HG02981 (cell line): ENCODE results near the gene TGFBI.

Experiments
- ATAC-seq: cut with Tn5 transposase; IDR thresholded peaks from one replicate; pipeline ENCODE4 v1.9.1; 2021; ENCODE audit warnings: mild to moderate bottlenecking, moderate library complexity; ENCODE audit not compliant: unreplicated experiment

The TGFBI gene

DNA sequence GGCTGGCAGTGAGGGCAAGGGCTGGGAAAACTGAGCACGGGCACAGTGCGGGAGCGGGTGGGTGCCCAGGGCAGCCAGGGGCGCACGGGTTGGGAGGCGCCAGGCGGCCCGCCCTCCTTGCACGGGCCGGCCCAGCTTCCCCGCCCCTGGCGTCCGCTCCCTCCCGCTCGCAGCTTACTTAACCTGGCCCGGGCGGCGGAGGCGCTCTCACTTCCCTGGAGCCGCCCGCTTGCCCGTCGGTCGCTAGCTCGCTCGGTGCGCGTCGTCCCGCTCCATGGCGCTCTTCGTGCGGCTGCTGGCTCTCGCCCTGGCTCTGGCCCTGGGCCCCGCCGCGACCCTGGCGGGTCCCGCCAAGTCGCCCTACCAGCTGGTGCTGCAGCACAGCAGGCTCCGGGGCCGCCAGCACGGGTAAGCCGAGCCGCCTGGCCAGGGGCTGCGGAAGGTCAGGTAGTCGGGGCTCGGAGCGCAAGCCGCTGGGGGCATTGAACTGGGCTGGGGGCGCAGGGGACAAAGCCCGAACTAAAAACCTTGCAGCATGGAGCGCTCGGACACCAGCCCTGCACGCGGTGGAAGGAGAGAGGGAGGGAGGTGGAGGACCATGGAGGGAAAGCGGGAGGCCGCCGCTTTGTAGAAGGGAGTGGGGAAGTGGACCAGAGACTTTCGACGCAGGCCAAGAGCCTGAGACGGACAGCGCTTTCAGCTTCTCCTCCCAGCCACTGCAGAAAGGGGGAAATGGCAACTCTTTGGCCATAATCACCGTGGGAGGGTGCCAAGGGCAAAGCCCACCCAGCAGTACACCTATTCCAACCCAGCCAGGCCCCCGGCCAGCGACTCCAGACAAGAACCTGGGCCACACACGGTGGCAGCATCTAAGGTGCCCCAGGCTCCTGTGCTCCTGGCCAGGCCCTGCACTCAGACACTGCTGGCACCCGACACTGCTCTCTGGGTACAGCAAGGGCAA, at the start of gene TGFBI:
TGFBI (plus strand) TSS at position 207 of the 961 bp plus-strand sequence; CDS start at position 275, 68 bp downstream.
- ATAC-seq: no peak

DNA sequence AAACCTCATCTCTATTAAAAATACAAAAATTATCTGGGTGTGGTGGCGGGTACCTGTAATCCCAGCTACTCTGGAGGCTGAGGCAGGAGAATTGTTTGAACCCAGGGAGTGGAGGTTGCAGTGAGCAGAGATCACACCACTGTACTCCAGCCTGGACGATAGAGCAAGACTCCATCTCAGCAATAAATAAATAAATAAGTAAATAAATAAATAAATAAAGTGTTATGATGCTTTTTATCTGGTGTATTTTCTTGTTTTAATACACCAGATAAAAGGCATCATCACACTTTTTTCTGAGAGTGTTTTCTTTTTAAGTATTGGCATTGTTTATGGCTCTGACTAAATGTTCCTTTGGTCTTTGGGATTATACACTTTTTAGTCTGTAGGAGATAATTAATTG, 49.8 kb upstream of the TGFBI start:
- no peak for ATAC-seq

DNA sequence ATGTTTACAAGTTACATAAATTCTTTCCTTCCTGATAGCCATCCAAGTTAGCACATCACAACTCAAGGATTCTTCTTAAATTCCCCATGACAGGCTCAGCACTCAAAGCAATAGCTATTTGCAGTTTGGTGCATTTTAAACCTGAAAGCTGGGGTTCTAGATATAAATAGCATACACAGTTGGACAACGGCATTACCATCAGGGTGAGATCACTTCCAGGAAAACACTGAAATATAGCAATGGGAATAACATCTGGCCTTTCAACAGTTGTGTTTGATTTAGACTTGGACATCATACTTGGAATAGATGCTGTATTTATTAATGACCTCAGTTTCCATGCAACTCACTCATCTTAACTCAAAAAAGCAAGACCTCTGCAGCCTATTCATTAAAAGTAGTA, 49.3 kb upstream of the TGFBI start:
- ATAC-seq: no peak

DNA sequence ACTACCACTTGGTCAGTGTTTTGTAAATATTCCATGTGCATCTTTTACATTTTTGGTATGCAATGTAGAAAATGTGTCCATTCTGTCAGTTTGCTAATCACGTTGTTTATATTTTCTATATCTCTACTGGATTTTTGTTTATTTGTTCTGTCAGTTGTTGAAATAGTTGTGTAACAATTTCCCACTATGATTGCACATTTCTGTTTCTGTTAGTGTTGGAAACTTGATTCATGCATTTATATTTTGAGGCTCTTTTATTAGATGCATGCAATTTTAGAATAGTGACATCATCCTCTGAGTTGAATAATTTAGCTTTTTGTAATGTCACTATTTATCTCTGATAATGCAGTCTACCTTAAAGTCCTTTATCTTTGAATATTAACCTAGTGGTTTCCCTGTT, 48.2 kb upstream of the TGFBI start:
- no peak for ATAC-seq

DNA sequence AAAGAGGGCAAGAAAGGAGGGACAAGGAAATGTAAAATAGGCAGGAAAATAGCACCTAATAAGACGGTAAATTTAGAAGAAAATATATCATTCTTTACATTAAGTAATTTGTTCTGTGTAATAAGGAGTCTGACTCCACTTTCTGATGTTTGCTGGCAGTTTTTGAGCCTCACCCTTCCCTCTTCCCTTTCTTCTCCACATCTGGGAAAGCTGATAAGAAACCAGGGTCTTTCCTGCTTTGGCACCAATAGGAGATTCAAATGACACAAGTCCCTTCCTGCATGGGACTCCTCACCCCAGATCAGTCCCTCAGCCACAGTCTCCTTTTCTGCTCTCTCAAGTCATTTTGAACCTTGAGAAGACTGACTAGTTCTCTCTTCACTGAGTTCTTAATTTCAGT, 42.8 kb upstream of the TGFBI start:
- ATAC-seq: no peak

DNA sequence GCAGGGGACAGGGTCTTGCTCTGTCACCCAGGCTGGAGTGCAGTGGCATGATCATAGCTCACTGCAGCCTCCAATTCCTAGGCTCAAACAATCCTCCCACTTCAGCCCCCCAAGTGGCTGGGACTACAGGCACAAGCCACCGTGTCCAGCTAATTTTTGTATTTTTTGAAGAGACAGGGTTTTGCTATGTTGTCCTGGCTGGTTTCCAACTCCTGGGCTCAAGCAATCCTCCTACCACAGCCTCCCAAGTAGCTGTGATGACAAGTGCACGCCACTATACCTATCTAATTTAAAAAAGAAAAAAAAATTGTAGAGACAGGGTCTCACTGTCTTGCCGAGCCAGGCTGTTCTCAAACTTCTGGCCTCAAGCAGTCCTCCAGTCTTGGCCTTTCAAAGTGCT, 42.4 kb upstream of the TGFBI start:
- ATAC-seq: no peak

DNA sequence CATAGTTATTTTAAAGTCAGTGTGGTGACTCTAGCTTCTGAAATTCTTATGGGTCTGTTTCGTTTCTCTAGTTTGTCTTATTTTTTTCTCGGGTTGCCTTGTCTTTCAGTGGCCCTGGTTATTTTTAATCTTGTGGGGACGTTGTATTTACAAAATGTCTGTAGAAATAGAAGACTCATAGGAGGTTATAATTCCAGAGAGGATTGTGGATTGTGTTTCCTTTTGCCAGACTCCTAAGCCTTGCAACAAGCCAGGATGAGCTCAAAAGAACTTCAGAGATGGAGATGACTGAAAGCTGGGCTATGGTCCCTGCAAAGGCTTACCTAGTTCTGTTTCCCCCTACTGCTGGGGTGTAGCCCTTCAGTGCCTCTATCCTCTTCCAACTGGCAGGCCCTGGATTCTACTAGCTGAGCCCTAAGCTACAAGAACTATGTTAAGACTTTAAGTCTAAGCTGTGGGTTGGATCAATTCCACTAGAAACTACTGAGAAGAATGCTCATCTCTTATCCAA, 41.8 kb upstream of the TGFBI start:
- no peak for ATAC-seq

DNA sequence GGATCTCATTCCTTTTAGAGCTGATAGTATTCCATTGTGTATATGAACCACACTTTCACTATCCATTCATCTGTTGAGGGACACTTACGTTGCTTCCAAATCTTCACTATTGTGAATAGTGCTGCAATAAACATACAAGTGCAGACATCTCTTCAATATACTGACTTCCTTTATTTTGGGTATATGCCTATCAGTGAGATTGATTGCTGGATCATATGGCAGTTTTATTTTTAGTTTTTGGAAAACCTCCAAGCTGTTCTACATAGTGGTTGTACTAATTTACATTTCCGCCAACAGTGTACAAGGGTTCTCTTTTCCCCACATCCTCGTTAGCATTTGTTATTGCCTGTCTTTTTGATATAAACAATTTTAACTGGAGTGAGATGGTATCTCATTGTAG, 40.2 kb upstream of the TGFBI start:
- no peak for ATAC-seq

DNA sequence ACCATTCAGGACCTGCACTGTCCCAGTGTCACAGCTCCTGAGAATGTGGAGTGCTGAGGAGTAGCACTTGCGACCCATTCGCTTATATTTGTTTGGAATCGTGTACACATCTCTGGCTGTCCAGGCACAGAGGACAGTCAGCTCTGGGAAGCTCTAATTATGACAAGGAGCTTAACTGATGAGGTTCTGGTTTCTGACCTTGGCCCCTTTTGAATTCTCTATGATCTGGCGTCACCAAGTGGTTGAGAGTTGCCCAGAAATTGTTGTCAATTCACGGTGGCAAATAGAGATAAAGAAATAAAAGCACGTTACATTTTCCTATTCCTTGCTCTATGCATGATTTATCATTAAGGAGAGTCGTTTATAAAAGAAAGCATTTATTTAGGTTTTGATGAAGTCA, 39.1 kb upstream of the TGFBI start:
- no peak for ATAC-seq

DNA sequence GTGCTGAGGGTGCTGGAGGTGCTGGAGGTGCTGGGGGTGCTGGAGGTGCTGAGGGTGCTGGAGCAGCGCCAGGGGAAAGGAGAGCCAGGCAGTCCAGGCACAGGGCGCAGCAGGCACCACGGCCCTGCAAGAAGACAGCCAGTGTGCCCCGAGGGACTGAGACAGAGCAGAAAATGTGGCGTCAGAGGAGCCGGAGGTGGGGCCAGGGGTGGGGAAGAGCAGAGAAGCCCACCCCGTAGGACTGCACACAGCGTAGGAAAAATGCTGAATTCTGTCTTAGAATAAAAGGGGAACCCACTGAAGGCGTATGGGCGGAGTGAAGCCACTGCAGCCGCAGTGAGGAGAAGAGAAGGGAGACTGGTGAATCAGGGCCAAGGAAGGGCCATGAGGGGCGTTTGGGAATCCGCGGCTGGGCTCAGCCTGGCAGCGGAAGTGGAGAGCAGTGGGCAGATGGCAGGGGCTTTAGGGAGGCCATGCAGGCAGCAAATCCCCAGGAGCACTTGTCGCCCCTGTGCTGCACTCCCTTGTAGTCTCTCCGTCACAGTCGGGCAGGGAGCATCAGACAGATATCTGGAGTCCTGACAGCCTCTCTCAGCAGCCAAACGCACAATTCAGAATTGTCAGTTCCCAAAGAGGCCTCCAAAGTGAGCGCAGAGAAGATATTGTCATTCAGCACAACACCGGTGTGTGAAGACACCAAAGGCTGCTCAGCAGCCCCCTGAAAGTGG, 38.1 kb upstream of the TGFBI start:
- ATAC-seq: no peak

DNA sequence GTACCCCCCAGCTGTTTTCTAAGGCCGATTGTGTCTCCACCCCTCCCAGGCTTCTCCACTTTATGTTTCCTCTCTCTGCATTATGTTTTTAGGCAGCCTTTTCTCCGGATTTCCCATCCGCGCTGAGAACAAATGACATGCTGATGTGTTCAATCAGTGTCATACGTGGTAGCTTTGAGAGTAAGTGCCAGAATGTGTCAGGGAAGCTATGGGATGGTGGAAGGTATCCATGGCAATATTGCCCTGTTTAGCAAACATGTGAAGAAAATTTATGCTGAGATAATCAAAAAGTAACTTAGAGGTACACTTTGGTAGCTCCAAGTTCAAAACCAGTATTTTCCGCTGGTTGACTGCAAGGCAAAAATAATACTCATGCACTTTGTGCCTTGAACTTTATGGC, 37.4 kb upstream of the TGFBI start:
- ATAC-seq: no peak

DNA sequence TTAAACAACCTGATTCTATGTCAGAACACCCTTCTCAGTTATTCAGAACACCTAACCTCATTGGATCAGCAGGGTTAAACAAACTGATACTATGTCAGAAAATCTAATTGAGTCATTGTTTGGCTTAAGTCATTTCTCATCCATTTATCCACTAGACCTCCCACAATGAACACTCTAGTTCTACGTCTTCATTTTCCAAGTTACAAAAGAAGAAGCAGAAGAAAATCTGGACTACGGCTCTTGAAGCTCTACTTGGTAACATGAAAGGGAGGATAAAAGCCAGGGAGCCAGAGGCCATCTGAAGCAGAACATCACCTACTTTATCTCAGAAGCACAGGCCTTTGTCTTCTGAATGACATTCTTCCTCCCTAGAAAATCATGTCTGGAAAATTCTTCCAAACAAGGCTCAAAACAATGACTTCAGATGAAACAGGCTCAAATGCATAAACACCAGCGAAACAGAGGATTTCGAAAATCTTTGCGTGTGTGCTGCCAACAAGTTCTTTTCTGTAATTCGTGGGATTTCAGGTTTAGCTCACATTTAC, 35.4 kb upstream of the TGFBI start:
- ATAC-seq: no peak

DNA sequence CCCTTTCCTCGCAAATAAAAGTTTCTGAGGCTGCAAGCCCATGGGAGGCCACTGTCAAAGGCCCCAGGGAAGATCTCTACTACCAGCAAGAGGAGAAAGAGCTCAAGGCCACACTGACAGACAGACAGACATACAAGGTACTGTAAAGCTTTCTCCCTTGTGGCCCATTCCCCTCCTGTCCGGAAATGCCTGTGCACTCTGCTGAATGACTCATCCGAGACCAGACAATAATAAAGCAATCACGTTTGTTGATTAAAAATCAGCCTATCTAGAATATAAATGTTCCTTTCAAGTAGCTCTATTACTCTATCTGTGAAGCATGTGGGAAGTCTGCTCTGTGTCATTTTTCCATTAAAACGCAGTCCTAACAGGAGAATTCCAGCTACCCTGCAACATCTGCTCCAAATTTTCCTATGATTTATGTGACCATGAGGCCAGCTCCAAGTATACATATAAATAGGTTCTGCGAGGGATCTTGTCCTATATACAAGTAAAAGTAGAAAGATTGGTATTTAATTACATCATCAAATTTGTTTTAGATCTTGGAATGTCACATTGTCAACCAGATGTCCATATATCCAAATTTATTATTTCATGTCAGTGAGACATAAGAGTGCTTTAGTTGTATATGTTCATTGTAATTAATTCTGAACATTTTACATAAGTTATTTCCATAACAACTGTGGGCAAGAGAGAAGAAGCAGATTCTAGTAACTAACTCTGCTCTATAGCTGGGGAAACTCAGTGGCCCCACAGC, 34.7 kb upstream of the TGFBI start:
- ATAC-seq: no peak

DNA sequence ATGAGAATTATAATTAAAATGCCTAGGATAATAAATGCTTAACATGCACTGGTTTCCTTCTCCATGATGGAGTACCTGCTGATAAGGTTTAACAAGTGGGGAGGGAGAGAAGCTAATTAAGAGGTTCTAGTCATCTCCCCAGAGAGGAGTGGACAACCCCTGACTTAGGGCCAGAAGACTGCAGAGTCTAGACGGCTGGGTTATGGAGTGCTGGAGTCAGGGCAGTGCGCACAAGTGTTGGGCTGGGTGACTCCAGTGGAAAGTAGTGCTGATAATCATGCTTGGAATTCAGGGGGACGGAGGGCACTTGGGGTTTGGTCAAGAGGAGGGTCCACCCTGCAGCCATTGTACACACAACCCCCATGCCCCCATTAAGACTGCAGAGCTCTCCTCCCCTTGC, 32.8 kb upstream of the TGFBI start:
- ATAC-seq: no peak

DNA sequence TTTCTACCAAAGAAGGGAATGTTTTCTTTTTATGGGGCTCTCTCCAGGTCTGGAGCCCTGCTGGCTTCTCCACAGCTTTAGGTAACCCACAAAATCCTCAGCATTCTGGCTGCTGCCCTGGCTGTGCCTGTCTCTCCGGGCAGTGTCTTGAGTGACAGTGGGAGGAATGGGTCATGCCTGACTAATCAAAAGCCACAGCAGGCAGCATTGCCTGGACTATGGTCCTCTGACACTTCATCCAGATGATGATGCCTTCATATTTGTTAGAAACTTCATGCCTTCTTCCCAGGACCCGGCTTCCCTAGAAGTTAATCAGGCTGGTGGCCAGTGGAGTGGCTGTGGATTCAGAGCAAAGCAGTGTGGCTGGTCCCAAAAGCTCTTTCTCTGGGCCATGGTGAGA, 32.2 kb upstream of the TGFBI start:
- ATAC-seq: no peak

DNA sequence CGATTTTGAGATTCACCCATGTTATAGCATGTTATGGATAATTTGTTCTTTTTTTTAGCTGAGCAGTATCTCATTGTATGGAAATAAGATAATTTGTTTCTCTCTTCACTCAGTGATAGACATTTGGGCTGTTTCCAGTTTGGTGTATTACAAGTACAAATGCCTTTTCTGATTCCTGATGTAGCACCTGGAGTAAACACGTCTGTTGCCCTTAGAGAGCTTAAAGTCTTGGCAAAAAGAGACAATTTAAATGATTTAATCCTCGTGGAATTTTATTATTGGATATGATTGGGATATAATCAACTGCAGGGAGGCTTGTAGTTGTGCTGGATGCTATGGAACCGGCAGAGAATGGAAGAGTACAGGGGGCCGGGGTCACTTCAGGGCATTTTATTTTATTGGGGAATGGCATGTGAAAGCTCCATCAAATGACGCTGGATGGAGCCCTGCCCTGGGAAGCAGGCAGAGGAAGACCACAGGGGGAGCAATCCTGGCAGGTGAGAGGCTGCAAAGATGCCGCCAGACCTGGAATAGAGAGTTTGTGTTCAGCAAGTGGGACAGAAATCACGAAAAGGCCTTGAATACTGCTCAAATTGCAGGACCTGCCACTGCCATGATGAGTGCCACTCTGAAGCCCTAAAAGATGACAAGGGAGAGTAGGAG, 31.0 kb upstream of the TGFBI start:
- no peak for ATAC-seq

DNA sequence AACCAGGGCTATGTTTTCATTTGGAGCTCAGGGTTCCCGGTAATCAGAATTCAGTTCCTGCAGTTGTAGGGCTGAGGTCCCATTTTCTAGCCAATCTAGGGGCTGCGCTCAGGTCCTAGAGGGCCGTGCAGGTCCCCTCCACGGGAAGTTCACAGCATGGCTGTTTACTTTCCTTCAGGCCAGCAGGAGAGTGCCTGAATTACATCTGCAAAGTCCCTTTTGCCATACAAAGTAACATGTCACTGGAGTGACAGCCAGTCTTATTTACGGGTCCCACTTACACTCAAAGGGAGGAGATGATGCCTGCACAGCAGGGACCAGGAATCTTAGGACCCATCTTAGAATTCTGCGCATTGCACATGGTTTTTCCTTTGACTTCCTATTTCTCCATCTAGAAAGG, 29.9 kb upstream of the TGFBI start:
- ATAC-seq: no peak

DNA sequence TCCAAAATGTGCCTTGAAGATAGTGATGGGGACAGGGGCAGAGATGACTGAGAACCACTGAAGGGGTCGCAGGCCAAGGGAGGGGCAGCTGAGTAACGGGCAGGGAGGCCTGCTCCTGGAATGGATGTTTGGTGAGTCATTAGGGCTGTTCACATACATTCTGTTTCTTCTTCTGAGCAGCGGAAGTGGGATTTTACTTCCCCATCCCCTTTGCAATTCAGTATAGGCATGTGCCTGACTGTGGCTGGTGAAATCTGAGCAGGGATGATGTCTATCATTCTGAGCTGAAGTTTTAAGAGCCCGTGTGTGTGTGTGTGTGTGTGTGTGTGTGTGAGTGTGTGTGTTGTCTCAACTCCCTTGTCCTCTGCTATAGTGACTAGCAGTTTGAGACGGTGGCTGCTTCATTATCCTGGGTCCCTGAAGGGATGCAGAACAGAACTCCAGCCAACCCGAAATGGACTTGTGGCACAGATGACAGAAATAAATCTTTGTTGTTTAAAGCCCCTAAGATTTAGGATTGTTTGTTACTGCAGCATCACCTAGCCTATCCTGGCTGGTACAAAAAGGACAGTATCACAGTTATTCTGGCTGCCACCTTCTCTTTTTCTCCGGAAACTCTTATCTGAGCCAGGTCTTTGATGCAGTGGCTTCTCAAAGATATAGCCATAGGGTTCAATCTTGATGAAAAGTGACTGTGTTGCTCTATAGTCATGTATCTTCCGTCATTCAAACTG, 29.2 kb upstream of the TGFBI start:
- no peak for ATAC-seq

DNA sequence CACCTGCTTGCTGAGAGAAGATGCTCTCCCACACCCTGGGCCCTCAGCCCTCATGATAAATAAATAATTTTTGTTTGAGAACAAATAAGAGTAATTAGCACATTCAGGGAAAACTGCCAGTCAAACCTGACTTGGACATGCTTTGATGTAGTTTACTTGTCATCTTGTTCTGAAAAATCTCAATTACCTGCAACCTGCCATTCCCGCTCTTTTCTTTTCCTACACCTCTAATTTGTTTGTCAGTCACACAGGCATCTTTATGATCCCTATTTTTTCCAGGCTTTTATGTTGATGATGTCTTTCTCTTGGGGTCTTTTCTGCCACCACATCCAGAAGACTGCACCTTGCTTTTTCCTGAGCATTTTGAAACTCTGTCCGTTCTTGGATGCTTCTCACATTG, 28.6 kb upstream of the TGFBI start:
- no peak for ATAC-seq

DNA sequence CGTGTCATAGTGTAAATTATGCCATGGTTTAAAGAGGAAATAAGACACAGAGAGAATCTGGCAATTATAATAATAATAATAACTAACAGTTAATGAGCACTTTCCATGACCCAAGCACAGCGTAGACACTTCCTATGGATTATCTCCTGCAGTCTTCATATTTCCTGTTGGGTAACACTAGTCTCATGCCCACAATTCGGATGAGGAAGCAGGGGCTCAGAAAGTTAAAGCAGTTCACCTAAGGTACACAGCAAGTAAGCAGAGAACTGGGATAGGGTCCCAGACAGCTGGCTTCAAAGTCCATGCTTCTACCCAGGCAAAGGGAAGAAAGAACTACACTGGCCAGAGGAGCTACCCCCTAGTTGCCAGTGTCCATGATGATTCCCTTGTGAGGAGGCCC, 27.9 kb upstream of the TGFBI start:
- ATAC-seq: no peak
